ENCODE results near the gene IER5L.
"Not testable (repeated sequence)": the region's sequence is repeated elsewhere in the genome, so short reads cannot be mapped to it uniquely, and the experiment has no call there.

IER5L gene

GRCh38 chr9:129166623-129167557 lies 11.2 kb downstream of the IER5L start:
- no peak for TF ChIP-seq POLR2A (IDR thresholded peaks at IDR 0.05; ENCODE audit: low read depth, low read length)
- no peak for TF ChIP-seq TAF1 (IDR thresholded peaks at IDR 0.05; ENCODE audit: borderline replicate concordance, low read depth, low read length)
- TF ChIP-seq POLR2AphosphoS5 (IDR thresholded peaks at IDR 0.05; ENCODE audit: low read depth, low read length): no peak
- FAIRE-seq (no peak), DNase-seq (ENCODE audit: insufficient read length) (no peak)

DNA sequence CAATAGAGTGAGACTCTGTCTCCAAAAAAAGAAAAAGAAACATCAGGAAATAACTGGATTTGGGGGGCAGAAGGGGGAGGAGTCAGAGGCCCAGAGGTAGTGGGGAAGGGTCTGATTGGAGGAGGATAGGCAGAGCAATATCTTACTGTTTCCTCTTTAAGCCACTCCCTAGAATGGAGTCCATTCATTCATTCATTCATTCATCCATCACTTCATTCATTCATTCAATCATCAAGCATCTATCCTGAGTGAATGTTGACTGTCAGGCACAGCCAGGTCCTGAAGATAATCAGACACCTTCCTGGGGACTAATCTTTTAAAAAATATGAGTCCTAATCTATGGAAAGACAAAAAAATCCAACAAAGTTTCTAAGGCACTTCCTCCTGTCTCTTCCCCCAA lies 12.9 kb downstream of the IER5L start:
- TF ChIP-seq POLR2AphosphoS5 (IDR thresholded peaks at IDR 0.05; ENCODE audit: low read depth, low read length) (no peak), TAF1 (IDR thresholded peaks at IDR 0.05; ENCODE audit: borderline replicate concordance, low read depth, low read length) (no peak), POLR2A (IDR thresholded peaks at IDR 0.05; ENCODE audit: low read depth, low read length) (no peak)
- no peak for DNase-seq (ENCODE audit: insufficient read length)
- no peak for FAIRE-seq

- FAIRE-seq (no peak), DNase-seq (ENCODE audit: insufficient read length) (no peak)
Measured at GRCh38 chr9:129164246-129164930, 13.7 kb downstream of the IER5L start.

DNA sequence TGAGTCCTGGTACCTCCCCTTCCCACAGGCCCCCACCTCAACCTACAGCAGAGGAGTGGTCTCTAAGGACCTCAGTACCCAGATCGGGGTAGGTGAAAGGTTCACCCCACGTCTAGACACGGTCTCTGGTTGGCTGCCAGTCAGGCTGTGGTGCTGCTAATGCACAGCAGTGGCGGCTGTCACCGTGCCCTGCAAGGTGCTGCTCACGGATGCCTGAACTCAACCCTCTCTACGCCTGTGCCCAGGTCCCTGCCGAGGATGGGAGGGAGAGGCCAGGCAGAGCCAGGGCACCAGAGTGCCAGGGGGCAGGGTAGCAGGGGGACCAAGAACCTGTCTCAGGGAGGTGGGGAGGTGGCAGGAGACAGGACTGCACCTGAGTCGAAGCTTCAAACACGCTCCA lies 14.3 kb downstream of the IER5L start:
- TF ChIP-seq POLR2A (IDR thresholded peaks at IDR 0.05; ENCODE audit: low read depth, low read length) (no peak), TAF1 (IDR thresholded peaks at IDR 0.05; ENCODE audit: borderline replicate concordance, low read depth, low read length) (no peak), POLR2AphosphoS5 (IDR thresholded peaks at IDR 0.05; ENCODE audit: low read depth, low read length) (no peak)
- DNase-seq (ENCODE audit: insufficient read length) (no peak), FAIRE-seq (no peak)

More at GRCh38 chr9:129164246-129164930, 13.7 kb downstream of the IER5L start:
- TF ChIP-seq TAF1 (IDR thresholded peaks at IDR 0.05; ENCODE audit: borderline replicate concordance, low read depth, low read length): no peak
- TF ChIP-seq POLR2A (IDR thresholded peaks at IDR 0.05; ENCODE audit: low read depth, low read length): no peak
- no peak for TF ChIP-seq POLR2AphosphoS5 (IDR thresholded peaks at IDR 0.05; ENCODE audit: low read depth, low read length)

DNA sequence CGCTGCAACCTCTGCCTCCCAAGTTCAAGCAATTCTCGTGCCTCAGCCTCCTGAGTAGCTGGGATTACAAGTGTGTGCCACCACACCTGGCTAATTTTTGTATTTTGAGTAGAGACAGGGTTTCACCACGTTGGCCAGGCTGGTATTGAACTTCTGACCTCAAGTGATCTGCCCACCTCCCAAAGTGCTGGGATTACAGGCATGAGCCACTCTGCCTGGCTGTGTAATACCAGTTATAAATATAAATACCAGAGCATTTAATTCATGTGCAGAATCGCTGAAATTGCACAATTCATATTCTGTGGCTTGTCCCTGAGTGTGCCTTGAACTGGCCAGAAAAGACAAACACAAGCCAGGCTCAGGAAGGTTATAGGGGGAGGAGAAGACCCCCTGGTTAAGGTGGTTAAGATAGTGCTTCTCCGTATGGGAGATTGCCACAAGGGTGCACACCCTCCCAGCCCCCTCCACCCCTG lies 14.8 kb downstream of the IER5L start:
- not testable (repeated sequence) for DNase-seq (ENCODE audit: insufficient read length); FAIRE-seq

DNA sequence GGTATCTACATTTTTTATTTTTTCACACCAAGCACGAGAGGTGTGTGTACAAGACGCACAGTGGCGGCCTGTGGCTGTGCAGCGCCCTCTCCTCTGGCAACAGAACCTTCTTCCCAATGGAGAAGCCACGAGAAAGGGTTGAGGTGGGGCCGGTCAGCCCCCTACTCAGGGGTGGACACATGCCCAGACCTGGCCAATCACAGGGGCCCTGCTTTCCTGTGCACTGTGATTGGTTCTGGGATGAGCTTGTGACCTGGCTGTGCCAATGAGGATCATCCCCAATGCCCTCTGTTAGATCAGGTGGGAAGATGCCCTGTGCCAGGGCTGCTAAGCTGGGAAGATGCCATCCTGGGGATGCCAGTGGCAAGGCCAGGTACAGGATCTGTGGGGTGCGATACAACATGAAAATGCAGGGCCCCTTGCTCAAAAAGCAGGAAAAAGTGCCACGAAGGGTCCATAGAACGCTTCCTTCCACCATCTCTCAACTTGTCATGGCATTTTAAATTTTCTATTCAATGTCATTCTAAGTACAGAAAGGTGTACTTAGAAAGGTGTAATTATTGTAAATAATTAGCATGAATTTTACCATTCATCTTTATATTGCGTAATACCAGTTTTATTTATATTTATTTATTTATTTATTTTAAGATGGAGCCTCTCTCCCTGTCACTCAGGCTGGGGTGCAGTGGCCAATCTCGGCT lies 15.4 kb downstream of the IER5L start:
- DNase-seq (ENCODE audit: insufficient read length) (no peak), FAIRE-seq (no peak)
- TF ChIP-seq POLR2A (IDR thresholded peaks at IDR 0.05; ENCODE audit: low read depth, low read length): no peak
- no peak for TF ChIP-seq TAF1 (IDR thresholded peaks at IDR 0.05; ENCODE audit: borderline replicate concordance, low read depth, low read length)
- no peak for TF ChIP-seq POLR2AphosphoS5 (IDR thresholded peaks at IDR 0.05; ENCODE audit: low read depth, low read length)

- TF ChIP-seq POLR2AphosphoS5 (IDR thresholded peaks at IDR 0.05; ENCODE audit: low read depth, low read length) (no peak), TAF1 (IDR thresholded peaks at IDR 0.05; ENCODE audit: borderline replicate concordance, low read depth, low read length) (no peak), POLR2A (IDR thresholded peaks at IDR 0.05; ENCODE audit: low read depth, low read length) (no peak)
- DNase-seq (ENCODE audit: insufficient read length): no peak
- FAIRE-seq: no peak
Measured at GRCh38 chr9:129161534-129161837, 16.6 kb downstream of the IER5L start.

- no peak for DNase-seq (ENCODE audit: insufficient read length)
- TF ChIP-seq POLR2A (IDR thresholded peaks at IDR 0.05; ENCODE audit: low read depth, low read length) (no peak), POLR2AphosphoS5 (IDR thresholded peaks at IDR 0.05; ENCODE audit: low read depth, low read length) (no peak), TAF1 (IDR thresholded peaks at IDR 0.05; ENCODE audit: borderline replicate concordance, low read depth, low read length) (no peak)
- FAIRE-seq: no peak
Measured at GRCh38 chr9:129160712-129161533, 17.1 kb downstream of the IER5L start.

- no peak for DNase-seq (ENCODE audit: insufficient read length)
- TF ChIP-seq TAF1 (IDR thresholded peaks at IDR 0.05; ENCODE audit: borderline replicate concordance, low read depth, low read length): no peak
- no peak for TF ChIP-seq POLR2AphosphoS5 (IDR thresholded peaks at IDR 0.05; ENCODE audit: low read depth, low read length)
Measured at GRCh38 chr9:129156163-129156562, 21.9 kb downstream of the IER5L start.

DNA sequence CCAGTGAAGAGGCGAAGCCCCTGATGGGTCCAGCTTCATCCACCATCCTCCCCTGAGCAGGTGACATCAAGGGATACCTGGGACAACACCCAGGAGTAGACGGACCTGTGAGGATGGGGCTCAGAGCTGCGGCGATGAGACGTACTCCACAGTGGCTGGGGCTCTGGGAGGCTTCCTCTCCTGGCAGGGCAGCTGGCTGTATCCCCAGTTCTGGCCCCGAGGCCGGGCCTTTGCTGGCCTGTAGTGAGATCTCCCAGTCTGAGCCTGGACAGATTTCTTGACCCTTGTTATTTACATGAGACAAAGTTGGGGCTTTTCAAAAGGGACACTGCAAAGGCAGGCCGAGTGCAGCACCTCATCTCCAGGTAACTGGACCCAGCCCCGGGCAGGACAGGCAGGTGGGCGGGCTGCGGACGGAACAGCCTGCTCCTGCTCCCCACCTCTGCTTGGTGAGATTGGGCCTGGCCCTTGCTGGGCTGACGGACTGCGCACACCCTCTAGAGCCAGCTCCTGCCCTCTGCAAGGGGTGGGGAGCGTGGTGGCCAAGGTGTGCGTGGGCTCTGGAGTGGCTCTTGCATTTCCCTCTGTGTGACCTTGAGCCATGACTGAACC lies 23.1 kb downstream of the IER5L start:
- no peak for FAIRE-seq
- no peak for TF ChIP-seq POLR2AphosphoS5 (IDR thresholded peaks at IDR 0.05; ENCODE audit: low read depth, low read length)
- TF ChIP-seq POLR2A (IDR thresholded peaks at IDR 0.05; ENCODE audit: low read depth, low read length): no peak
- TF ChIP-seq TAF1 (IDR thresholded peaks at IDR 0.05; ENCODE audit: borderline replicate concordance, low read depth, low read length): no peak
- DNase-seq (ENCODE audit: insufficient read length): no peak

More at GRCh38 chr9:129156163-129156562, 21.9 kb downstream of the IER5L start:
- FAIRE-seq: no peak
